SK-N-SH treated with all-trans-retinoic acid at 6 μM for 48 hours (cell line): ENCODE measurements around the gene PAPPA.

Experiments used
- ATAC-seq: fragments of 200-7000 bp; cut with Tn5 transposase; 3 replicates; pipeline ENCODE4 v1.9.1; 2020; ENCODE audit warnings: mild to moderate bottlenecking, moderate library complexity
- ARNTL ChIP-seq: fragments of 450-650 bp; formaldehyde crosslinking; IDR thresholded peaks from 2 replicates; pipeline ENCODE4 v1.5.0; 2020; ENCODE audit warnings: low read depth, mild to moderate bottlenecking, moderate library complexity, borderline replicate concordance
- BACH2 ChIP-seq: fragments of 250-450 bp; sonication (Bioruptor Pico); IDR thresholded peaks from 2 replicates; pipeline ENCODE4 v1.9.0; 2021; ENCODE audit warnings: mild to moderate bottlenecking, borderline replicate concordance
- CREB5 ChIP-seq: fragments of 250-450 bp; sonication (Bioruptor Pico); IDR thresholded peaks from 2 replicates; pipeline ENCODE4 v1.5.1; 2020; ENCODE audit warnings: low read depth, mild to moderate bottlenecking, moderate library complexity
- CSDC2 ChIP-seq: fragments of 250-450 bp; sonication (Bioruptor Pico); IDR thresholded peaks from 2 replicates; pipeline ENCODE4 v1.5.0; 2020; ENCODE audit warnings: mild to moderate bottlenecking, moderate library complexity
- CSRNP3 ChIP-seq: fragments of 250-450 bp; sonication (Bioruptor Pico); IDR thresholded peaks from 2 replicates; pipeline ENCODE4 v1.5.1; 2021; ENCODE audit warnings: mild to moderate bottlenecking, moderate library complexity
- ESRRG ChIP-seq: fragments of 250-450 bp; sonication (Bioruptor Pico); IDR thresholded peaks from 2 replicates; pipeline ENCODE4 v1.6.1; 2021; ENCODE audit warnings: mild to moderate bottlenecking
- GLIS3 ChIP-seq: fragments of 250-450 bp; sonication (Bioruptor Pico); IDR thresholded peaks from 2 replicates; pipeline ENCODE4 v1.5.0; 2020; ENCODE audit warnings: mild to moderate bottlenecking, moderate library complexity
- ISL1 ChIP-seq: fragments of 250-450 bp; sonication (Bioruptor Pico); IDR thresholded peaks from 2 replicates; pipeline ENCODE4 v2.1.2; 2022; ENCODE audit warnings: mild to moderate bottlenecking, moderate library complexity
- OSR1 ChIP-seq: fragments of 250-450 bp; sonication (Bioruptor Pico); IDR thresholded peaks from 2 replicates; pipeline ENCODE4 v1.8.0; 2022; ENCODE audit warnings: moderate library complexity, mild to moderate bottlenecking, inconsistent platforms
- PATZ1 ChIP-seq: fragments of 250-450 bp; sonication (Bioruptor Pico); IDR thresholded peaks from 2 replicates; pipeline ENCODE4 v1.8.0; 2020; ENCODE audit warnings: mild to moderate bottlenecking, moderate library complexity, borderline replicate concordance
- RARB ChIP-seq: fragments of 250-450 bp; sonication (Bioruptor Pico); IDR thresholded peaks from 2 replicates; pipeline ENCODE4 v1.8.0; 2021; ENCODE audit warnings: mild to moderate bottlenecking, moderate library complexity
- SNAI2 ChIP-seq: fragments of 250-450 bp; sonication (Bioruptor Pico); IDR thresholded peaks from 2 replicates; pipeline ENCODE4 v1.5.0; 2020; ENCODE audit warnings: mild to moderate bottlenecking, moderate library complexity
- TCF4 ChIP-seq: fragments of 250-450 bp; sonication (Bioruptor Pico); IDR thresholded peaks from 2 replicates; pipeline ENCODE4 v1.8.0; 2021; ENCODE audit warnings: mild to moderate bottlenecking, moderate library complexity, borderline replicate concordance
- TOX ChIP-seq: fragments of 250-450 bp; sonication (Bioruptor Pico); IDR thresholded peaks from 2 replicates; pipeline ENCODE4 v1.8.0; 2021; ENCODE audit warnings: mild to moderate bottlenecking, moderate library complexity, borderline replicate concordance
- ZC3H10 ChIP-seq: fragments of 250-450 bp; sonication (Bioruptor Pico); IDR thresholded peaks from 2 replicates; pipeline ENCODE4 v1.5.1; 2021; ENCODE audit warnings: mild to moderate bottlenecking, moderate library complexity
- ZFP3 ChIP-seq: fragments of 250-450 bp; sonication (Bioruptor Pico); IDR thresholded peaks from 2 replicates; pipeline ENCODE4 v1.5.0; 2020; ENCODE audit warnings: mild to moderate bottlenecking, moderate library complexity
- ZFP30 ChIP-seq: fragments of 450-650 bp; formaldehyde crosslinking; IDR thresholded peaks from 2 replicates; pipeline ENCODE4 v1.5.0; 2022; ENCODE audit warnings: mild to moderate bottlenecking, moderate library complexity
- ZNF565 ChIP-seq: fragments of 450-650 bp; formaldehyde crosslinking; conservative IDR thresholded peaks from 2 replicates; pipeline ENCODE4 v1.5.0; 2020; ENCODE audit warnings: low read depth, mild to moderate bottlenecking, moderate library complexity
- ZNF70 ChIP-seq: fragments of 450-650 bp; formaldehyde crosslinking; IDR thresholded peaks from 2 replicates; pipeline ENCODE4 v1.5.0; 2020; ENCODE audit warnings: mild to moderate bottlenecking, moderate library complexity
- ZNF8 ChIP-seq: fragments of 450-650 bp; formaldehyde crosslinking; IDR thresholded peaks from 2 replicates; pipeline ENCODE4 v1.5.0; 2020; ENCODE audit warnings: mild to moderate bottlenecking, moderate library complexity
- TF ChIP-seq, protein P1 (sequence below): fragments of 250-450 bp; sonication (Bioruptor Pico); IDR thresholded peaks from 2 replicates; pipeline ENCODE4 v1.8.0; 2021; ENCODE audit warnings: low read depth, mild to moderate bottlenecking, moderate library complexity, borderline replicate concordance

PAPPA gene

DNA sequence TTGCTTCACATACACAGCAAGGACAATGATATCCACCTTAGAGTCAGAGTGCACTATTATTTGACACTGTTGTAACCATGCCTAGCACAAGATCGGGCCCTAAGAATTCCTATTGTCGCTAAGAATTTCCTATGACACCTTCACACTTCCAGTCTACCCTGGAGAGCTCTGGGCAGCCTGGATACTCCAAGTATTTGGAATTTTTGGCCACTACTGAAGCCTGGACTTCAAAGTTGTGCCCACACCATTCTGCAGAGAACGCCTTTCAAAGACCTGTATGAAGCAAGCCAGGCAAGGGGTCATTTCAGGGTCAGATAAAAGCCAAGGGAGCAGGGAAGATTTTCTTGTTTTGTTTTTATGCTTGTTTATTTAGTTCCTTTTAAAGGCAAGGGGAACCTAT, 179.7 kb downstream of the PAPPA start:
- no peak for TF ChIP-seq TOX (CRISPR knock-in tag)
- TF ChIP-seq CSRNP3 (CRISPR knock-in tag) = no peak
- no peak for TF ChIP-seq RARB
- no peak for TF ChIP-seq TCF4 (CRISPR knock-in tag)
- no peak for TF ChIP-seq GLIS3 (CRISPR knock-in tag)
- no peak for TF ChIP-seq CREB5 (CRISPR knock-in tag)
- TF ChIP-seq ARNTL = no peak
- no peak for TF ChIP-seq BACH2 (CRISPR knock-in tag)
- TF ChIP-seq PATZ1 (CRISPR knock-in tag) = no peak
- TF ChIP-seq ZNF565 = no peak
- no peak for TF ChIP-seq CSDC2
- no peak for TF ChIP-seq ISL1 (CRISPR knock-in tag)
- no peak for TF ChIP-seq OSR1
- TF ChIP-seq ESRRG (CRISPR knock-in tag) = no peak
- TF ChIP-seq, protein P1, sequence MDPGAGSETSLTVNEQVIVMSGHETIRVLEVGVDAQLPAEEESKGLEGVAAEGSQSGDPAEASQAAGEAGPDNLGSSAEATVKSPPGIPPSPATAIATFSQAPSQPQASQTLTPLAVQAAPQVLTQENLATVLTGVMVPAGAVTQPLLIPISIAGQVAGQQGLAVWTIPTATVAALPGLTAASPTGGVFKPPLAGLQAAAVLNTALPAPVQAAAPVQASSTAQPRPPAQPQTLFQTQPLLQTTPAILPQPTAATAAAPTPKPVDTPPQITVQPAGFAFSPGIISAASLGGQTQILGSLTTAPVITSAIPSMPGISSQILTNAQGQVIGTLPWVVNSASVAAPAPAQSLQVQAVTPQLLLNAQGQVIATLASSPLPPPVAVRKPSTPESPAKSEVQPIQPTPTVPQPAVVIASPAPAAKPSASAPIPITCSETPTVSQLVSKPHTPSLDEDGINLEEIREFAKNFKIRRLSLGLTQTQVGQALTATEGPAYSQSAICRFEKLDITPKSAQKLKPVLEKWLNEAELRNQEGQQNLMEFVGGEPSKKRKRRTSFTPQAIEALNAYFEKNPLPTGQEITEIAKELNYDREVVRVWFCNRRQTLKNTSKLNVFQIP = no peak
- TF ChIP-seq ZFP3 (CRISPR knock-in tag) = no peak
- TF ChIP-seq ZFP30 (CRISPR knock-in tag) = no peak
- TF ChIP-seq ZNF8 = no peak
- TF ChIP-seq SNAI2 (CRISPR knock-in tag) = no peak
- ATAC-seq = no peak

DNA sequence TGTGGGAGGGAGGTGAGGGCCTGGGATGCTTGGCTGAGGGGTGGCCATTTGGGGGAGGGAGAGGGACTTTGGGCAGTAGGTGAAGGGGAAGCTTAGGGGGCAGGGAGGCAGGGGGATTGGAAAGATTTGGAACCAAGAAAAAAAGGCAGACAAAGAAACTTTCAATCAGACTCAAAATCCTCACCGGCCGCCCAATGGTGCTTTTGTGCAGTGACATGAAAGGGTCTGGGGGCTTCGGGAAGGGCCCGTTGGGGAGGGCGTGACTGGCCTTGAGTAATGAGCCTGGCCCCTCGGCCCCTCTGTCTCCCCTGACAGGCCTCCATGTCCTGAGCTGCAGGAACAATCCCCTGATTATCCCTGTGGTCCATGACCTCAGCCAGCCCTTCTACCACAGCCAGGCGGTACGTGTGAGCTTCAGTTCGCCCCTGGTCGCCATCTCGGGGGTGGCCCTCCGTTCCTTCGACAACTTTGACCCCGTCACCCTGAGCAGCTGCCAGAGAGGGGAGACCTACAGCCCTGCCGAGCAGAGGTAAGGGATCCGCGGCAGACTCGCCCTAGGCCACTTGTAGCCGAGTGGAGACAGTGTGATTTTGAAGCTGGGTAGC, 181.1 kb downstream of the PAPPA start:
- ATAC-seq = no peak
- TF ChIP-seq ZFP3 (CRISPR knock-in tag) (no peak), TCF4 (CRISPR knock-in tag) (no peak)

- TF ChIP-seq ZNF8 = no peak
- TF ChIP-seq ZNF565 = no peak
- no peak for TF ChIP-seq ESRRG (CRISPR knock-in tag)
- TF ChIP-seq ZFP30 (CRISPR knock-in tag) = no peak
- no peak for TF ChIP-seq ZC3H10 (CRISPR knock-in tag)
- no peak for TF ChIP-seq CSRNP3 (CRISPR knock-in tag)
- no peak for TF ChIP-seq CREB5 (CRISPR knock-in tag)
- no peak for TF ChIP-seq ZNF70
- TF ChIP-seq PATZ1 (CRISPR knock-in tag) = no peak
- TF ChIP-seq ZFP3 (CRISPR knock-in tag) = no peak
- no peak for TF ChIP-seq SNAI2 (CRISPR knock-in tag)
- TF ChIP-seq TCF4 (CRISPR knock-in tag) = no peak
- TF ChIP-seq BACH2 (CRISPR knock-in tag) = no peak
- no peak for TF ChIP-seq ARNTL
- TF ChIP-seq, protein P1 = no peak
- no peak for TF ChIP-seq CSDC2
- no peak for TF ChIP-seq RARB
- no peak for ATAC-seq
Measured at GRCh38 chr9:116335392-116335791, 181.8 kb downstream of the PAPPA start.
